Measurements from ENCODE around the gene CCDC184.
"Not testable (repeated sequence)": the region's sequence is repeated elsewhere in the genome, so short reads cannot be mapped to it uniquely, and the experiment has no call there.

- not testable (repeated sequence) for TF ChIP-seq CTCF (IDR thresholded peaks at IDR 0.05); RFX5 (IDR thresholded peaks at IDR 0.05; ENCODE audit: low read length)
- TF ChIP-seq, protein P1, sequence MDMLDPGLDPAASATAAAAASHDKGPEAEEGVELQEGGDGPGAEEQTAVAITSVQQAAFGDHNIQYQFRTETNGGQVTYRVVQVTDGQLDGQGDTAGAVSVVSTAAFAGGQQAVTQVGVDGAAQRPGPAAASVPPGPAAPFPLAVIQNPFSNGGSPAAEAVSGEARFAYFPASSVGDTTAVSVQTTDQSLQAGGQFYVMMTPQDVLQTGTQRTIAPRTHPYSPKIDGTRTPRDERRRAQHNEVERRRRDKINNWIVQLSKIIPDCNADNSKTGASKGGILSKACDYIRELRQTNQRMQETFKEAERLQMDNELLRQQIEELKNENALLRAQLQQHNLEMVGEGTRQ (IDR thresholded peaks at IDR 0.05; ENCODE audit: borderline replicate concordance, low read depth, low read length) = not testable (repeated sequence)
Measured at GRCh38 chr12:48231169-48231958, 47.9 kb downstream of the CCDC184 start.

Data from SK-N-SH (cell line).